ENCODE results near the gene ANKRD12.

ANKRD12 gene

DNA sequence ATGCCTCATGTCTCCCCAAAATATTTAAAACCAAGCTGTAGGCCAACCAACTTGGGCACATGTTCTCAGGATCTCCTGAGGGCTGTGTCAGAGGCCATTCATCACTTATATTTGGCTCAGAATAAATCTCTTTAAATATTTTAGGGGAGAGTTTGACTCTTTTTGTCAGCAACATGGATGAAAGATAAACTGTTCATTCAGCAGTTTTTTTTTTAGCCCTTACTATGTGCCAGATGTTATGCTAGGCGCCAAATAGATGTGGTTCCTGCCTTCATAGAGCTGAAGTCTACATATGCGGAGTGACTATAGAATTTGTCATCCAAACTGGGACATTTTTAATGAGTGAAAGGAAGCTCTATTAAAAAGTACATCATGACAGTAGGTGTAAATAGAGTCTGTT, 155.5 kb downstream of the ANKRD12 start:
- no peak overlapping the region for H2AFZ ChIP-seq
- no peak overlapping the region for H3K4me2 ChIP-seq (ENCODE audit: low read length)
- no peak overlapping the region for H3K9ac ChIP-seq
- no peak overlapping the region for H3K4me3 ChIP-seq (ENCODE audit: low read depth, low read length)
- H3K4me1 ChIP-seq: no peaks in the 10 kb centered on the region
- no peak overlapping the region for H3K27ac ChIP-seq
- H3K27me3 ChIP-seq (ENCODE audit: control insufficient read depth, insufficient read depth, low read length): no peaks in the 10 kb centered on the region
- TF ChIP-seq, protein P1, sequence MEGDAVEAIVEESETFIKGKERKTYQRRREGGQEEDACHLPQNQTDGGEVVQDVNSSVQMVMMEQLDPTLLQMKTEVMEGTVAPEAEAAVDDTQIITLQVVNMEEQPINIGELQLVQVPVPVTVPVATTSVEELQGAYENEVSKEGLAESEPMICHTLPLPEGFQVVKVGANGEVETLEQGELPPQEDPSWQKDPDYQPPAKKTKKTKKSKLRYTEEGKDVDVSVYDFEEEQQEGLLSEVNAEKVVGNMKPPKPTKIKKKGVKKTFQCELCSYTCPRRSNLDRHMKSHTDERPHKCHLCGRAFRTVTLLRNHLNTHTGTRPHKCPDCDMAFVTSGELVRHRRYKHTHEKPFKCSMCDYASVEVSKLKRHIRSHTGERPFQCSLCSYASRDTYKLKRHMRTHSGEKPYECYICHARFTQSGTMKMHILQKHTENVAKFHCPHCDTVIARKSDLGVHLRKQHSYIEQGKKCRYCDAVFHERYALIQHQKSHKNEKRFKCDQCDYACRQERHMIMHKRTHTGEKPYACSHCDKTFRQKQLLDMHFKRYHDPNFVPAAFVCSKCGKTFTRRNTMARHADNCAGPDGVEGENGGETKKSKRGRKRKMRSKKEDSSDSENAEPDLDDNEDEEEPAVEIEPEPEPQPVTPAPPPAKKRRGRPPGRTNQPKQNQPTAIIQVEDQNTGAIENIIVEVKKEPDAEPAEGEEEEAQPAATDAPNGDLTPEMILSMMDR (IDR thresholded peaks at IDR 0.05): no peak
- no peaks in the 10 kb centered on the region for H3K36me3 ChIP-seq (ENCODE audit: control insufficient read depth, insufficient read depth, low read length)
- no peaks in the 10 kb centered on the region for H3K9me3 ChIP-seq (ENCODE audit: control insufficient read depth, low read length)
- no peaks in the 10 kb centered on the region for H3K79me2 ChIP-seq

DNA sequence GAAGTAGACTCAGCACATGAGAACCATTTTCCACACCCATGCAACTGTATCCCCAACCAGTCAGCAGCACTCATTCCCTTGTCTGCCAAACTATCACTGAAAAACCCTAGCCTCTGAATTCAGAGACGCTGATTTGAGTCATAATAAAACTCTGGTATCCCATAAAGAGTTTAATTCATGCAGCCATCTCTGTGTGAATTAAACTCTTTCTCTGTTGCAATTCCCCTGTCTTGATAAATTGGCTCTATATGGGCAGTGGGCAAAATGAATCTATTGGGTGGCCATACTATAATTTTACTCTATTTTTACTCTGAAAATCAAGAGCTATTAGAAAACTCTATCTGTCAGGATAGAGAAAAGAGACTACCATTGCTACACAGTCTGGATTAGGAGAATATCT, 157.4 kb downstream of the ANKRD12 start:
- H3K4me1 ChIP-seq: no peaks in the 10 kb centered on the region
- H3K36me3 ChIP-seq (ENCODE audit: control insufficient read depth, insufficient read depth, low read length): no peaks in the 10 kb centered on the region
- H3K27ac ChIP-seq: no peak overlapping the region
- no peaks in the 10 kb centered on the region for H3K27me3 ChIP-seq (ENCODE audit: control insufficient read depth, insufficient read depth, low read length)
- no peak overlapping the region for H3K4me3 ChIP-seq (ENCODE audit: low read depth, low read length)
- H3K4me2 ChIP-seq (ENCODE audit: low read length): no peak overlapping the region
- H3K9ac ChIP-seq: no peak overlapping the region
- no peaks in the 10 kb centered on the region for H3K79me2 ChIP-seq
- no peaks in the 10 kb centered on the region for H3K9me3 ChIP-seq (ENCODE audit: control insufficient read depth, low read length)
- TF ChIP-seq, protein P1 (IDR thresholded peaks at IDR 0.05): no peak
- H2AFZ ChIP-seq: no peak overlapping the region

DNA sequence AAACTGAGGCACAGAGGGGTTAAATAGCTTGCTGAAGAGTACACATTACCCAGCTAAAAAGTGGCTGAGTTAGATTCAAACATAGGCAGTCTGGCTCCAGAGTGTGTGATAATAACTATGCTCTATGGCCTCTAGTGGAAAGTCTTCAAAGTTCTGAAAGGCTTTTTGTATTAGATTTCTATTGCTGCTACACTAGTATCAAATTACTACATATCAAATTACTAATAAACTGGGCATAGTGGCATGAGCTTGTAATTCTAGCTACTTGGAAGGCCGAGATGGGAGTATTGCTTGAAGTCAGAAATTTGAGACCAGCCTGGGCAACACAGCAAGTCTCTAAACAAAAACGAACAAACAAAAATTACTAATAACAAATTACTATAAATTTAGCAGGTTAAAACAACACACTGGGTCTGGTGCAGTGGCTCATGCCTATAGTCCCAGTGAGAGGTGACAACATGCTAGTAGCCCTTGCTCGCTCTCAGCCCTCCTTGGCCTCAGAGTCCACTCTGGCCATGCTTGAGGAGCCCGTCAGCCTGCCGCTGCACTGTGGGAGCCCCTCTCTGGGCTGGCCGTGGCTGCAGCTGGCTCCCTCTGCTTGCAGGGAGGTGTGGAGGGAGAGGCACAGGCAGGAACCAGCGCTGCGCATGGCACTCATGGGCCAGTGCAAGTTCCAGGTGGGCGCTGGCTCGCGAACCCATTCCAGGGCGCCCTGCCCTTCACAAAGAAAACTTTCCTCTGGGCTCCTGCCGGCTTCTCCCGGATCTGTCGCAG, 159.8 kb downstream of the ANKRD12 start:
- Histone ChIP-seq H3K36me3 (ENCODE audit: control insufficient read depth, insufficient read depth, low read length) (no peaks in the 10 kb centered on the region), H3K27ac (no peak overlapping the region), H2AFZ (no peak overlapping the region), H3K9me3 (ENCODE audit: control insufficient read depth, low read length) (no peaks in the 10 kb centered on the region), H3K27me3 (ENCODE audit: control insufficient read depth, insufficient read depth, low read length) (no peaks in the 10 kb centered on the region), H3K4me3 (ENCODE audit: low read depth, low read length) (no peak overlapping the region), H3K4me2 (ENCODE audit: low read length) (no peak overlapping the region), H3K79me2 (no peaks in the 10 kb centered on the region), H3K9ac (no peak overlapping the region), H3K4me1 (no peaks in the 10 kb centered on the region)
- TF ChIP-seq, protein P1 (IDR thresholded peaks at IDR 0.05): no peak

DNA sequence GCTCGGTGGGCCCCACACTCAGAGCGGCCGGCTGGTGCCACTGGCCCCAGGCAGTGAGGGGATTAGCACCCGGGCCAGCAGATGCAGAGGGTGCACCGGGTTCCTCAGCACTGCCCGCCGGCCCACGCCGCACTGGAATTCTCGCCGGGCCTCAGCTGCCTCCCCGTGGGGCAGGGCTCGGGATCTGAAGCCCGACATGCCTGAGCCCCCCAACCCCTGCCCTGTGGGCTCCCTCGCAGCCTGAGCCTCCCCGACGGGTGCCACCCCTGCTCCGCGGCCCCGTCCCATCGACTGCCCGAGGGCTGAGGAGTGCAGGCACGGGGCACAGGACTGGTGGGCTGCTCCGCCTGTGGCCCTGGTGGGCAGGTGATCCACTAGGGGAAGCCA, 160.4 kb downstream of the ANKRD12 start:
- no peak overlapping the region for H3K27ac ChIP-seq
- H2AFZ ChIP-seq: no peak overlapping the region
- TF ChIP-seq, protein P1 (IDR thresholded peaks at IDR 0.05): no peak
- no peaks in the 10 kb centered on the region for H3K79me2 ChIP-seq
- no peaks in the 10 kb centered on the region for H3K4me1 ChIP-seq
- H3K9me3 ChIP-seq (ENCODE audit: control insufficient read depth, low read length): no peaks in the 10 kb centered on the region
- H3K4me3 ChIP-seq (ENCODE audit: low read depth, low read length): no peak overlapping the region
- no peak overlapping the region for H3K9ac ChIP-seq
- H3K4me2 ChIP-seq (ENCODE audit: low read length): no peak overlapping the region
- H3K36me3 ChIP-seq (ENCODE audit: control insufficient read depth, insufficient read depth, low read length): no peaks in the 10 kb centered on the region
- H3K27me3 ChIP-seq (ENCODE audit: control insufficient read depth, insufficient read depth, low read length): no peaks in the 10 kb centered on the region

Data from parathyroid adenoma (tissue), 2 donors.